Astrocyte (in vitro differentiated cells and primary cell): ENCODE measurements around the gene PHF21B. TPM values are rescaled to one million over a fixed set of nuclear protein-coding genes. Genes with fewer than 3 reads are reported as not detected.

Experiments
- DNase-seq: peaks from one replicate; pipeline ENCODE4 v3.0.0-alpha.2; 2010; ENCODE audit warnings: low read depth
- FAIRE-seq: peaks from 2 replicates; lab custom pipeline; 2011; peaks lifted over from hg19 to GRCh38; lab: Jason Lieb, UNC
- H2AFZ ChIP-seq: 2 replicates; pipeline ENCODE4 v1.6.0; 2012; ENCODE audit warnings: low read depth, low read length, inconsistent platforms
- H3K27ac ChIP-seq: 2 replicates; pipeline ENCODE4 v1.5.1; 2011; ENCODE audit warnings: low read depth, low read length, inconsistent platforms
- H3K27me3 ChIP-seq: 2 replicates; pipeline ENCODE4 v1.6.0; 2011; ENCODE audit warnings: low read length, inconsistent platforms; ENCODE audit not compliant: insufficient read depth
- H3K36me3 ChIP-seq: 2 replicates; pipeline ENCODE4 v1.5.1; 2011; ENCODE audit warnings: low read length, inconsistent platforms; ENCODE audit not compliant: insufficient read depth
- H3K4me1 ChIP-seq: 2 replicates; pipeline ENCODE4 v1.5.1; 2011; ENCODE audit warnings: low read length, inconsistent platforms; ENCODE audit not compliant: insufficient read depth
- H3K4me2 ChIP-seq: 2 replicates; pipeline ENCODE4 v1.6.0; 2012; ENCODE audit warnings: low read length, inconsistent platforms
- H3K4me3 ChIP-seq: 2 replicates; pipeline ENCODE4 v1.5.1; 2011; ENCODE audit warnings: low read depth, mild to moderate bottlenecking, low read length, inconsistent platforms; ENCODE audit not compliant: insufficient read depth
- H3K79me2 ChIP-seq: 2 replicates; pipeline ENCODE4 v1.6.0; 2012; ENCODE audit warnings: mild to moderate bottlenecking, low read length, inconsistent platforms; ENCODE audit not compliant: insufficient read depth
- H3K9ac ChIP-seq: 2 replicates; pipeline ENCODE4 v1.6.0; 2012; ENCODE audit warnings: mild to moderate bottlenecking, low read length, inconsistent platforms
- H3K9me3 ChIP-seq: 2 replicates; pipeline ENCODE4 v1.5.1; 2012; ENCODE audit warnings: low read depth, mild to moderate bottlenecking, low read length, inconsistent platforms; ENCODE audit not compliant: insufficient read depth
- H4K20me1 ChIP-seq: 2 replicates; pipeline ENCODE4 v1.6.0; 2012; ENCODE audit warnings: low read length, inconsistent platforms; ENCODE audit not compliant: insufficient read depth
- H3K27ac Mint-ChIP-seq: one replicate; pipeline ENCODE4 v1.8.0; 2021; ENCODE audit warnings: mild to moderate bottlenecking, mixed read lengths; ENCODE audit not compliant: unreplicated experiment
- H3K27me3 Mint-ChIP-seq: one replicate; pipeline ENCODE4 v1.8.0; 2021; ENCODE audit warnings: low read depth, mixed read lengths; ENCODE audit not compliant: unreplicated experiment
- H3K36me3 Mint-ChIP-seq: one replicate; pipeline ENCODE4 v1.8.0; 2021; ENCODE audit warnings: low read depth, mixed read lengths; ENCODE audit not compliant: unreplicated experiment
- H3K4me1 Mint-ChIP-seq: one replicate; pipeline ENCODE4 v1.8.0; 2021; ENCODE audit warnings: low read depth, mixed read lengths; ENCODE audit not compliant: unreplicated experiment
- H3K4me3 Mint-ChIP-seq: one replicate; pipeline ENCODE4 v1.8.0; 2021; ENCODE audit warnings: mild to moderate bottlenecking, moderate library complexity, mixed read lengths; ENCODE audit not compliant: unreplicated experiment
- H3K9me3 Mint-ChIP-seq: one replicate; pipeline ENCODE4 v1.8.0; 2021; ENCODE audit warnings: mild to moderate bottlenecking, mixed read lengths; ENCODE audit not compliant: unreplicated experiment
- CTCF ChIP-seq: IDR thresholded peaks from 2 replicates; pipeline ENCODE4 v1.5.1; 2011; ENCODE audit warnings: low read depth, mild to moderate bottlenecking, inconsistent platforms, low read length, moderate library complexity; ENCODE audit not compliant: insufficient read depth
- EZH2 ChIP-seq: IDR thresholded peaks from 2 replicates; pipeline ENCODE4 v1.6.1; 2012; ENCODE audit warnings: mild to moderate bottlenecking, low read length, inconsistent platforms; ENCODE audit not compliant: insufficient read depth
- total RNA-seq: library from RNA; stranded (reverse); gene quantifications from 2 replicates; pipeline ENCODE4 v1.2.1, GENCODE V29; 2021

The PHF21B gene
- total RNA-seq, 1 donor from 2014 or later = 6.3 TPM

GRCh38 chr22:44920183-44920582 lies 89.6 kb downstream of the PHF21B start:
- TF ChIP-seq CTCF (no peak), EZH2 (no peak)
- FAIRE-seq (no peak), DNase-seq (no peak)
- no peak overlapping the region for H3K4me2 ChIP-seq
- Mint-ChIP-seq H3K9me3 (peaks cover 5% of the 10 kb centered on the region), H3K36me3 (peaks cover 8% of the 10 kb centered on the region), H3K4me1 (no peaks in the 10 kb centered on the region), H3K27me3 (peaks cover 2% of the 10 kb centered on the region), H3K27ac (no peak overlapping the region), H3K4me3 (no peak overlapping the region)
- no peaks in the 10 kb centered on the region for H3K36me3 ChIP-seq
- no peak overlapping the region for H2AFZ ChIP-seq
- no peaks in the 10 kb centered on the region for H3K79me2 ChIP-seq
- H3K9ac ChIP-seq = no peak overlapping the region
- no peaks in the 10 kb centered on the region for H3K9me3 ChIP-seq
- no peaks in the 10 kb centered on the region for H3K4me1 ChIP-seq
- no peaks in the 10 kb centered on the region for H4K20me1 ChIP-seq
- no peaks in the 10 kb centered on the region for H3K27me3 ChIP-seq
- no peak overlapping the region for H3K27ac ChIP-seq
- H3K4me3 ChIP-seq = no peak overlapping the region

- no peaks in the 10 kb centered on the region for H3K27me3 ChIP-seq
- no peak overlapping the region for H3K4me3 ChIP-seq
- no peak overlapping the region for H3K4me3 Mint-ChIP-seq
- H3K27ac Mint-ChIP-seq = no peak overlapping the region
- no peak overlapping the region for H2AFZ ChIP-seq
- no peak overlapping the region for H3K9ac ChIP-seq
- peaks cover 5% of the 10 kb centered on the region for H3K9me3 Mint-ChIP-seq
- H3K4me1 ChIP-seq = no peaks in the 10 kb centered on the region
- H3K27ac ChIP-seq = no peak overlapping the region
- no peaks in the 10 kb centered on the region for H3K36me3 ChIP-seq
- H4K20me1 ChIP-seq = no peaks in the 10 kb centered on the region
- no peak overlapping the region for H3K4me2 ChIP-seq
- H3K36me3 Mint-ChIP-seq = peaks cover 7% of the 10 kb centered on the region
- peaks cover 2% of the 10 kb centered on the region for H3K27me3 Mint-ChIP-seq
- no peaks in the 10 kb centered on the region for H3K4me1 Mint-ChIP-seq
- H3K79me2 ChIP-seq = no peaks in the 10 kb centered on the region
- H3K9me3 ChIP-seq = no peaks in the 10 kb centered on the region
- DNase-seq (no peak), FAIRE-seq (no peak)
- TF ChIP-seq CTCF (no peak), EZH2 (no peak)
Measured at GRCh38 chr22:44919691-44920090, 90.1 kb downstream of the PHF21B start.

- H2AFZ ChIP-seq = no peak overlapping the region
- Mint-ChIP-seq H3K27ac (no peak overlapping the region), H3K4me3 (no peak overlapping the region), H3K27me3 (peaks cover 2% of the 10 kb centered on the region), H3K4me1 (no peaks in the 10 kb centered on the region), H3K36me3 (peaks cover 7% of the 10 kb centered on the region), H3K9me3 (no peaks in the 10 kb centered on the region)
- H3K9ac ChIP-seq = no peak overlapping the region
- FAIRE-seq (no peak), DNase-seq (no peak)
- no peaks in the 10 kb centered on the region for H3K4me1 ChIP-seq
- no peak overlapping the region for H3K4me3 ChIP-seq
- H3K4me2 ChIP-seq = no peak overlapping the region
- H3K27ac ChIP-seq = no peak overlapping the region
- H3K36me3 ChIP-seq = no peaks in the 10 kb centered on the region
- H3K9me3 ChIP-seq = no peaks in the 10 kb centered on the region
- no peaks in the 10 kb centered on the region for H4K20me1 ChIP-seq
- H3K79me2 ChIP-seq = no peaks in the 10 kb centered on the region
- TF ChIP-seq CTCF = no peak
- no peak for TF ChIP-seq EZH2
- H3K27me3 ChIP-seq = no peaks in the 10 kb centered on the region
Measured at GRCh38 chr22:44918925-44919392, 90.8 kb downstream of the PHF21B start.
